HEK293 (cell line): Measurements from ENCODE around the gene WFS1.
A peak's percentile ranks its signal among the peaks of the same experiment; 100 is the strongest.

Source experiments
- CTCF ChIA-PET: fragments of 350-600 bp; formaldehyde crosslinking; extraction: SDS; loops from one replicate; lab custom pipeline; 2021; ENCODE audit warnings: antibody characterized with exemption; lab: Yijun Ruan, JAX
- POLR2A ChIA-PET: fragments of 300-600 bp; formaldehyde crosslinking; extraction: SDS; loops from one replicate; lab custom pipeline; 2020; ENCODE audit warnings: antibody characterized with exemption, inconsistent platforms; lab: Yijun Ruan, JAX
- H3K27ac ChIP-seq: fragments of 200-500 bp; sonication (Bioruptor generic); 2 replicates; pipeline ENCODE4 v1.5.1; 2014; ENCODE audit warnings: low read depth, low read length, control low read depth, inconsistent platforms; ENCODE audit errors: extremely low read depth
- H3K36me3 ChIP-seq, 2 experiments: fragments of 200-500 bp in 1 of 2; sonication (Bioruptor generic) in 1 of 2; 1 replicate in 1 of 2; 2 replicates in 1 of 2; pipeline ENCODE4 v1.5.1; 2014 to 2017; ENCODE audit warnings: inconsistent platforms in 2 of 2, low read length in 2 of 2; ENCODE audit not compliant: control insufficient read depth in 2 of 2, insufficient read depth in 1 of 2
- H3K4me1 ChIP-seq: fragments of 200-500 bp; sonication (Bioruptor generic); 2 replicates; pipeline ENCODE4 v1.5.1; 2014; ENCODE audit warnings: mild to moderate bottlenecking, low read length, inconsistent platforms; ENCODE audit not compliant: control insufficient read depth, insufficient read depth
- H3K4me3 ChIP-seq: 2 replicates; pipeline ENCODE4 v1.5.1; 2011; ENCODE audit warnings: low read depth, mild to moderate bottlenecking, control low read depth, low read length, moderate library complexity
- H3K9me3 ChIP-seq: fragments of 200-500 bp; sonication (Bioruptor generic); 2 replicates; pipeline ENCODE4 v1.5.1; 2014; ENCODE audit warnings: low read depth, low read length, inconsistent platforms; ENCODE audit not compliant: control insufficient read depth, insufficient read depth
- ATF2 ChIP-seq: fragments of 450-650 bp; formaldehyde crosslinking; IDR thresholded peaks from 2 replicates; pipeline ENCODE4 v1.5.1; 2016; ENCODE audit warnings: missing biosample characterization, missing genetic modification characterization, low read depth
- GFI1B ChIP-seq: fragments of 450-650 bp; formaldehyde crosslinking; IDR thresholded peaks from 2 replicates; pipeline ENCODE4 v1.5.1; 2016; ENCODE audit warnings: missing biosample characterization, missing genetic modification characterization
- GLIS1 ChIP-seq: fragments of 450-650 bp; formaldehyde crosslinking; IDR thresholded peaks from 2 replicates; pipeline ENCODE4 v1.5.1; 2016; ENCODE audit warnings: missing biosample characterization, missing genetic modification characterization
- GLIS2 ChIP-seq: fragments of 450-650 bp; formaldehyde crosslinking; IDR thresholded peaks from 2 replicates; pipeline ENCODE4 v1.5.1; 2016; ENCODE audit warnings: missing biosample characterization, missing genetic modification characterization
- KLF16 ChIP-seq: fragments of 450-650 bp; formaldehyde crosslinking; IDR thresholded peaks from 2 replicates; pipeline ENCODE4 v1.5.1; 2017; ENCODE audit warnings: missing biosample characterization, missing genetic modification characterization
- PRDM4 ChIP-seq: fragments of 450-650 bp; formaldehyde crosslinking; IDR thresholded peaks from 2 replicates; pipeline ENCODE4 v1.5.1; 2017; ENCODE audit warnings: missing biosample characterization, missing genetic modification characterization
- REST ChIP-seq: fragments of 450-650 bp; formaldehyde crosslinking; IDR thresholded peaks from 2 replicates; pipeline ENCODE4 v1.5.1; 2016; ENCODE audit warnings: missing biosample characterization, missing genetic modification characterization
- ZBTB11 ChIP-seq: fragments of 450-650 bp; formaldehyde crosslinking; conservative IDR thresholded peaks from 2 replicates; pipeline ENCODE4 v1.5.1; 2016; ENCODE audit warnings: low read depth, missing biosample characterization, missing genetic modification characterization
- ZFP3 ChIP-seq: fragments of 450-650 bp; formaldehyde crosslinking; IDR thresholded peaks from 2 replicates; pipeline ENCODE4 v1.5.1; 2016; ENCODE audit warnings: low read depth, missing biosample characterization, missing genetic modification characterization
- ZIC2 ChIP-seq: fragments of 450-650 bp; formaldehyde crosslinking; IDR thresholded peaks from 2 replicates; pipeline ENCODE4 v1.5.1; 2016; ENCODE audit warnings: missing biosample characterization, missing genetic modification characterization
- ZNF174 ChIP-seq: fragments of 450-650 bp; formaldehyde crosslinking; IDR thresholded peaks from 2 replicates; pipeline ENCODE4 v1.5.0; 2017; ENCODE audit warnings: missing biosample characterization, mild to moderate bottlenecking, missing genetic modification characterization
- ZNF2 ChIP-seq: fragments of 450-650 bp; formaldehyde crosslinking; IDR thresholded peaks from 2 replicates; pipeline ENCODE4 v1.5.1; 2016; ENCODE audit warnings: missing biosample characterization, missing genetic modification characterization
- ZNF223 ChIP-seq: fragments of 450-650 bp; formaldehyde crosslinking; IDR thresholded peaks from 2 replicates; pipeline ENCODE4 v1.5.1; 2016; ENCODE audit warnings: missing biosample characterization, missing genetic modification characterization
- ZNF311 ChIP-seq: fragments of 450-650 bp; formaldehyde crosslinking; IDR thresholded peaks from 2 replicates; pipeline ENCODE4 v1.5.1; 2017; ENCODE audit warnings: missing biosample characterization, missing genetic modification characterization, borderline replicate concordance

The WFS1 gene

GRCh38 chr4:6271701-6272465, 2.2 kb downstream of the WFS1 start:
- no peaks in the 10 kb centered on the region for H3K9me3 ChIP-seq
- H3K4me3 ChIP-seq, result no peak overlapping the region
- POLR2A ChIA-PET, result interaction anchor here (0.6 kb wide), 1 partner anchor 35 kb away, joined by 3 read pairs; no protein-coding TSS in a partner anchor
- H3K36me3 ChIP-seq, result no peaks in the 10 kb centered on the region
- H3K27ac ChIP-seq, result no peak overlapping the region
- no peaks in the 10 kb centered on the region for H3K4me1 ChIP-seq
- TF ChIP-seq GFI1B (tag by site-specific recombination) (no peak), ZNF2 (no peak), ZBTB11 (tag by site-specific recombination) (no peak), GLIS1 (tag by site-specific recombination) (peak; percentile 54), REST (tag by site-specific recombination) (no peak), PRDM4 (tag by site-specific recombination) (no peak), ZNF311 (tag by site-specific recombination) (no peak), ZNF223 (tag by site-specific recombination) (no peak), KLF16 (tag by site-specific recombination) (no peak), ZFP3 (tag by site-specific recombination) (no peak), GLIS2 (tag by site-specific recombination) (peak; percentile 22; the same call in 1 of the 2 replicates), ZNF174 (tag by site-specific recombination) (no peak), ZIC2 (tag by site-specific recombination) (peak; percentile 70), ATF2 (tag by site-specific recombination) (no peak)
- CTCF ChIA-PET, result interaction anchor here (1.8 kb wide), 1 partner anchor 57 kb away, joined by 4 read pairs; no protein-coding TSS in a partner anchor
